D341Med (cell line): ENCODE measurements around the gene WWOX.

Experiments
- DNase-seq: peaks from one replicate; pipeline ENCODE4 v3.0.0; 2012; ENCODE audit warnings: low spot score

Gene WWOX

DNA sequence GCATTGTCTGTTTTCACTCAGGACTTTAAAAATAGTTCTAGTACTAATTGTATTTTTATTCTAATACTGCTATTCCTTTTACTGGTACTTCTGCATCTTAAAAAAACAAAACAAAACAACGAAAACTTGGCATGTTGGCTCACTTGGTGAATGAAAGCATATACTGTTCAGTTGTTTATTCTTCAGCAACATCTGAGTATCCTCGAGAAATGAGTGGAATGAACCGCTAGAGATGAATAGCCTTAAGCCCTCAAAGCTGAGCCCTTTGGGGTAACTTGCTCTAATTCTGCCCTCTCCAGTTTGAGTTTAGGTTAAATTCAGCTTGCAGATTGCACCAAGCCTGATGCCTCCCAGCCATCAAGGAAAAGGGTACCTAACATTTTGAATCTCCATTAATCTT, 126.5 kb downstream of the WWOX start:
- no peak for DNase-seq

- peak; percentile 46 for DNase-seq
These were observed 128.4 kb downstream of the WWOX start for GRCh38 chr16:78227855-78228254.

GRCh38 chr16:78228704-78229103, 129.2 kb downstream of the WWOX start:
- no peak for DNase-seq

- no peak for DNase-seq
These were observed 131.4 kb downstream of the WWOX start for GRCh38 chr16:78230832-78231231.

DNA sequence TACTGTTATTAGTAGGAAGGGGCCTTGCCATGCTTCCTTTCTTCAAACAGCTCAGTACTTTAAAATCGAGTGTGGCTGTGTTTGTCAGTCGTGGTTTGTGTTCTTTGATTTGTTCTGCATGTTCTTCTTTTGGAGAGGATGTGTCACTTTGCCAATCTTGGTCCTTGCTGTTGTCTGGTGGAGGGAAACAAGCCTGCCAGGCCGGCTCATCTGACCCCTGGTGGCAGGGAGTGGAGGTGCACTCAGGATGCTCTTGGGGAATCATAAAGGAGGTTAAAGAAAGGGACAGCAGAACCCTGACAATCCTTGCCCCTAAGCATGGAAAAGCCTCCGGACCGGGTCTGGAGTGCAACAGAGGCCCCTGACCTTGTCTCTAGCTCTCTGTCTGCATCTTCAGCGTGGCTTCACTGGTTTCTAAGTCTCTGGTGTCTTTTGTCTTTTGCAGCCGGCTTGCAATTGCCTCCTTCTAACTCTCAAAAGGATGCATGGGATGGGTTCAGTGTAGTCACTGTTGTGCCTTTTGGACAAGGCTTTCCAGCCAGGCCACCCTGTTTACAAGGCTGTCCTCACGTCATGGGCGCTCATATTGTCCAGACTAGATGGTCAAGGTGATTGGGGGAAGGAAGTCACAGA, 135.8 kb downstream of the WWOX start:
- DNase-seq = peak; percentile 84

- DNase-seq = no peak
These were observed 136.4 kb downstream of the WWOX start for GRCh38 chr16:78235876-78236275.

DNA sequence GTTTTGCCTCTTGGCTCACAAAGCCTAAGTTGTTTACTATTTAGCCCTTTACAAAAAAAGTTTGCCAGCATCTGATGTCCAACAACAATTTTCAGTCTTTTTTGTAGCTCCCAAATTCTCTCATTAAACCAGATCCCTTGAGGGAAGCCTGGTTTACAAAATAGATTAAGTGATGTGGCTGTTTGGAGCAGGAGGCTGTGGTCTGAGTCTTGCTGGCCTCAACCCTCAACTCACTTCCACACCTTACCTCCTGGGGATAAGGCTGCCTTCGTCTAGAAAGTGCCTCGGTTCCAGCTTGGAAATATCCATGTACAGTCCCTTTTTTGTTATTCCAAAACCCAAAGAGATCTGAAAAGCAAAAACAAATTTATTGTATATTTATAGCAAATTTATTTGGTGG, 138.4 kb downstream of the WWOX start:
- DNase-seq = no peak

GRCh38 chr16:78240459-78241222, 141.2 kb downstream of the WWOX start:
- no peak for DNase-seq

DNA sequence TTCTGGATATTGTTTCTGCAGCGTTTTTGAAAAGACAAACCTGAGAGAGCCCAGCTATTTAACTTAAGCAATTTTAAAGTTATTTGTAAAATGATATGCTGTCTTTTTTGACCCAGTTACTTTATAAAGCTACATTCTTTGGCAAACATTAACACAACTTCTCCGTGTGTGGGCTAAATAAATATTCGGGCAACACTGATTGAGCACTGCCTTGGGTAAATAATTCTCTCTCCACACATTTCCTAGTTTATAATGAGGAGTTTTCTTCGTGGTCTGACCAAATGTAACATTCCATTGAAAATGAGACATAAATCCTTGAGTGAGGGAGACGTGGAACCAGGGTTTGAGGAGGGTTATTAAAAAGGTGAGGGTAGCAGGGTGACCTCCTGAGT, 142.8 kb downstream of the WWOX start:
- DNase-seq = no peak

GRCh38 chr16:78244131-78244895, 144.9 kb downstream of the WWOX start:
- DNase-seq = no peak

DNA sequence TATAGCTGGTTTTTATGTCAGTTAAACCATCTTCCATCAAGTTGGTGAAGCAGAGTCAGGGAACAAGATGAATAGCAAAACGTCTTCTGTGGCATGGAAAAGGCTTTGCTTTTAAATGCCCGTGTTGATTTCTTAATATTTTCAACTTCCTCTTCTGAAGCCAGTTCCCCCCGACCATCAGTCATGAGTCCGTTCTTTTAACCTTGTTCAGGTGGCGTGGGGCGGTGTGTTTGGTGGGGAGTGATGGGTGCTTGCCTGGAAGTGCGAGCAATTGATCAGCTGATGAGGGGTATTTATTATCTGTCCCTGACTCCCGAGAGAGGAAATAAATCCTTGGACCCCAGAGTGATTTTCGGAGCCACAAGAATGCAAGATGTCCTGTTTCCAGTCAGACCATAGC, 147.1 kb downstream of the WWOX start:
- DNase-seq = no peak

DNA sequence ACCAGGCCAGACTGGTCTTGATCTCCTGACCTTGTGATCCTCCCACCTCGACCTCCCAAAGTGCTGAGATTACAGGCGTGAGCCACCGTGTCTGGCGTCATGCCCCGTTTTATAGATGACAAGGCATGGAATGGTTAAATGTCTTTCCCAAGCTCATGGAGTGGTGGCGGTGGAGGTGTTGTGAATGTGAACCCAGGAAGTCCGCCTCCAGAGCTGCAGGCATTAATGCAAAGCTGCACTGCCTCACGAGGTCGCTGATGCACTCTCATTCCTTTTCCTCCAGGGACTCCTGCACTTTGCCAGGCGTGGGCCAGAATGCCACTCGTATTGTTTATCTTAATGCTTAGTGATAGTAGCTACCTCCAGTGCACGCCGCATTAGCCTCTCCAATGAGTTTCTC, 149.6 kb downstream of the WWOX start:
- DNase-seq = peak; percentile 82

DNA sequence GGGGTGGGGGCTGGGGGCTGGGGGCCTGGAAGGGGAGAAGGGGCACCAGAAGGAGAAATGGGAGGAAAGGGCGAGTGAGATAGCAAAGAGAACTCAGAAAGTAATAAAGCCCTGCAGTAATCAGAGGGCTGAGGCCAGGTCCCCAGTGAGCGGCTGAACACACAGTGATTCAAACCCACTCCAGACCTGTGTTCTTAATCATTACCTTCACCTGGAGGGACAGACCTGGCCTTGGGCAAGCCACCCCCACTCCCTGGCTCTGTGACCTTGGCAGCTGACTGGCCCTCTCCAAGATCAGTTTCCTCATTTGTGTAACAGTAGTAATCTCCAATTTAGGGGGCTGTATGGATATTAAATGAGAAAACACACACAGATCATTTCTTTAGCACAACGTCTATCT, 150.4 kb downstream of the WWOX start:
- DNase-seq = no peak

DNA sequence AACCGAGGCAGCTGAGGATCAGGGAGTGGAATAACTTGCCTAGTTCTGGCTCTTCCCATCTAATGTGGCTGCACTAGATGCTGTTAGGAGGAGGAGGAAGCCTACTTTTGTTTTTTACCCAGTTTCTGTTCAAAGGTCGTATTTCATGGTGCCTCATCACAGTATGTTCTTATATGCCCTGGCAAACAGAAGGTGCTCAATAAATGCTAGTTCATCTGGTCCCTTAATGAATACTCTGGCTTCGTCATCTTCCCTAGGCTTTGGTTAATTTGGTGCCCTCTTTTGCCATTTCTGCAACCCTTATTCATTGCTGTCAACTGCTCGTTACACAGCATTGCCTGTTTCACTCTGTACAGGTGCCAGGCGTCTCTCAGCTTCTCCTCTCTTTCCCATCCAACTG, 151.7 kb downstream of the WWOX start:
- DNase-seq = no peak

- no peak for DNase-seq
These were observed 153.3 kb downstream of the WWOX start for GRCh38 chr16:78252757-78253156.

DNA sequence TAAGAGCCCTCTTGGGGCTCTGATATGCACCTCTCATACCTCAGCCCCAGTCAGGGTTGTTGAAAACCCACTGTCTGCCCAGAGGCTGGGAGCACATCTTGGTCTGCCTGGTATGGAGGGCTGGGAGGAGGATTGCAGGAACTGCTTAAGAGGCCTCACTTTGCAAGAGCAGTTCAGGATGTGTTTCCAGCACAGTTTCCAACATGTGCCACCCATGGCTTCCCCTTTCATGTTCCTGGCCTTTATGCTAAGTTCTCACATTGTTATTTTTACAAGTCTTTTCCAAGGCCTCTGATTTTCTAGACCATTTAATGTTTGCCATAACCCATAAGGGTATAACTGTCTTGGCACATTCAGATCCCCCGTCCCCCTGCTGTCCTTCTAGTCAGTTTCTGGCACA, 155.4 kb downstream of the WWOX start:
- DNase-seq = no peak

DNA sequence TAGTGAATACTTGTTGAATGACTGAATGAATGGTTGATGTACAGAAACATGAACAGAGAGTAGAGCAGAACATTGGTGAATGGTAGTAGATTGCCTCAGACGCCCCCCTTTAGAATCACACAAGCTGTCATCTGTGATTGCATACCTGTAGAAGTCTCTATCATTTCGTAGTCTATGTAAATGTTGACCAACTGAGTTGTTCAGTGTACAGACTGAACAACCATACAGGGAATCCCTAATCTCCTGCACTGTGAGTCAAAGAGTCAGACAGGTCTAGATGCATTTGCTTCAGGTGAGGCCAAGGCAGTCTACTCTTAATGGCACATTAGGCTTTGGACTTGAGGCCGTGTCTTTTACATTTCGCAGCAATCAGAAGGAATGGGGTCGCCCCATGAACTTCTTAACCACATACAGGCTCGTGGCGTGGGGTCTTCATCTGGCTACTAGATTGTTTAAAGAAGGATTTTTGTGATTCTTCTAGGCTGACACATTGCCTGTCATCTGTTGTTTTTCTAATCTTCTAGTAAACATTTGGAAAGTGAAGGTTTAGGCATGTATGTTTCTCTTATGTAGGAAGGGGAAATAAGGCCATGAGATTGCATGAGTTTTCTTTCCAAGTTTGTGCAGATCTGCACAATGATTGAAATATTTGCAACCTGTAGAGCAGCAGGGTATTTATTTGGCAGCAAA, 157.4 kb downstream of the WWOX start:
- no peak for DNase-seq

DNA sequence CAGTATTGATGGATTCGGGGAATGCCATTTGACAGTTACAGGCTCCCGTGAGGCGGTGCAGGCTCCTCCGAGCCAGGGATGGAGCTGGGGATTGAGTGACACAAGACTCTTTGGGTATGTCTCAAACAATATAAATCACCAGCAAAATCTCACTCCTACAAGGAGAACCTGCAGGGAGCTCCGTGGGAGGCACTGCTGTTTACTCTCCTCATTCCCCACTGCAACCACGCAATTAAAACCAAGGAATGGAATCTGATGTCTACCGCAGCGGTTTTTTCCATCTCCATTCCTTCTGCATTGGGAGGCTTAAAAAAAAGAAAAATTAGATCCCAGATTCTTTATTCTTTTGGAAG, 157.9 kb downstream of the WWOX start:
- DNase-seq = no peak

- no peak for DNase-seq
These were observed 159.1 kb downstream of the WWOX start for GRCh38 chr16:78258375-78259065.

DNA sequence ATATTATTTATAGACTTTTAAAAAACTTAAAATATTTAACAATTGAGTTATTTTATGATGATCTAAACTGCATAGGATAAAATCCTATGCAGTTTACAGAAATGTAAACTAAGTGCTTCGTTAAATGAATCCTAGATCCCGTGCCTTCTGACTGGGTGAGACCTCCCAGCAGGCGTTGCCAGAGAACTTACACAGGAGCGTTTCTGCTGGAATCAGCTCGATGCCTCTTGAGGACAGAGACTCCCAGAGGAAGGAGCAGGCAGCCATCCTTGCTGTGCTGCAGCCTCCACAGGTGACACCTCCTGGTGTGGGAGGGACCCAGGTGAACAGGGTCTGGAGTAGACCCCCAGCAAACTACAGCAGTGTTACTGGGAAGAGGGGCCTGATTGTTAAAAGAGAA, 160.4 kb downstream of the WWOX start:
- DNase-seq = no peak

- DNase-seq = no peak
These were observed 165.2 kb downstream of the WWOX start for GRCh38 chr16:78264642-78265041.

- no peak for DNase-seq
These were observed 169.8 kb downstream of the WWOX start for GRCh38 chr16:78269256-78269655.
